GM18907 (cell line): ENCODE measurements around the gene TMEM87B.
"Not testable (repeated sequence)": the region's sequence is repeated elsewhere in the genome, so short reads cannot be mapped to it uniquely, and the experiment has no call there.

Source experiments
- ATAC-seq: cut with Tn5 transposase; IDR thresholded peaks from one replicate; pipeline ENCODE4 v1.9.1; 2021; ENCODE audit warnings: mild to moderate bottlenecking, moderate library complexity; ENCODE audit not compliant: unreplicated experiment

The TMEM87B gene

GRCh38 chr2:112032689-112033465 is 22.2 kb upstream of the TMEM87B start:
- ATAC-seq = no peak

GRCh38 chr2:112033600-112033999 is 21.5 kb upstream of the TMEM87B start:
- ATAC-seq = no peak

- ATAC-seq = no peak
Observed at GRCh38 chr2:112034924-112035323, 20.1 kb upstream of the TMEM87B start.

- no peak for ATAC-seq
Observed at GRCh38 chr2:112035786-112036185, 19.3 kb upstream of the TMEM87B start.

- ATAC-seq = not testable (repeated sequence)
Observed at GRCh38 chr2:112039556-112039955, 15.5 kb upstream of the TMEM87B start.

- ATAC-seq = not testable (repeated sequence)
Observed at GRCh38 chr2:112040066-112040465, 15.0 kb upstream of the TMEM87B start.

GRCh38 chr2:112041460-112041859 is 13.6 kb upstream of the TMEM87B start:
- ATAC-seq = not testable (repeated sequence)

- no peak for ATAC-seq
Observed at GRCh38 chr2:112045446-112046014, 9.5 kb upstream of the TMEM87B start.

GRCh38 chr2:112046231-112046630 is 8.8 kb upstream of the TMEM87B start:
- ATAC-seq = no peak

GRCh38 chr2:112047537-112048235 is 7.4 kb upstream of the TMEM87B start:
- ATAC-seq = no peak

GRCh38 chr2:112048236-112048592 is 6.9 kb upstream of the TMEM87B start:
- ATAC-seq = no peak

GRCh38 chr2:112048887-112049286 is 6.2 kb upstream of the TMEM87B start:
- ATAC-seq = peak; percentile 57

- ATAC-seq = no peak
Observed at GRCh38 chr2:112050316-112050715, 4.8 kb upstream of the TMEM87B start.

GRCh38 chr2:112053917-112054846 is 887 bp upstream of the TMEM87B start:
- ATAC-seq = peak; percentile 66

- peak; percentile 13 for ATAC-seq
Observed at GRCh38 chr2:112055730-112056625, 909 bp downstream of the TMEM87B start.

GRCh38 chr2:112056626-112056987 is 1.5 kb downstream of the TMEM87B start:
- no peak for ATAC-seq

GRCh38 chr2:112059671-112060070 is 4.6 kb downstream of the TMEM87B start:
- no peak for ATAC-seq

GRCh38 chr2:112061299-112061698 is 6.2 kb downstream of the TMEM87B start:
- no peak for ATAC-seq

GRCh38 chr2:112061840-112062239 is 6.8 kb downstream of the TMEM87B start:
- ATAC-seq = no peak

GRCh38 chr2:112062894-112063293 is 7.8 kb downstream of the TMEM87B start:
- ATAC-seq = no peak
